ENCODE results near the gene SERPINI1. TPM values are rescaled to one million over a fixed set of nuclear protein-coding genes. Genes with fewer than 3 reads are reported as not detected.

The SERPINI1 gene
- total RNA-seq, 1 experiment from 2014 or later = 0.34 TPM

Other genes starting within 250 kb of the SERPINI1 start
- gene WDR49, start 81.8 kb upstream of the SERPINI1 start, total RNA-seq (2014; rRNA removed; shearing (Covaris generic)) = not detected in 2 replicates
- 63.7 and 67.3 TPM in 2 replicates for gene PDCD10, start 829 bp upstream of the SERPINI1 start, total RNA-seq (2014; rRNA removed; shearing (Covaris generic))